ENCODE data around the gene SLC49A4.
"Not testable (repeated sequence)": the region's sequence is repeated elsewhere in the genome, so short reads cannot be mapped to it uniquely, and the experiment has no call there.

The SLC49A4 gene

GRCh38 chr3:122794779-122795673 is at the start of gene SLC49A4:
Gene SLC49A4 (plus strand): TSS chr3:122795069. CDS start chr3:122795193, 124 bp downstream.
- DNase-seq (ENCODE audit: low spot score) = peak; percentile 96
- no peak for TF ChIP-seq CTCF (IDR thresholded peaks at IDR 0.05; ENCODE audit: extremely low read depth, missing control alignments)

- no peak for TF ChIP-seq CTCF (IDR thresholded peaks at IDR 0.05; ENCODE audit: extremely low read depth, missing control alignments)
- no peak for DNase-seq (ENCODE audit: low spot score)
Observed at GRCh38 chr3:122745369-122746021, 49.4 kb upstream of the SLC49A4 start.

GRCh38 chr3:122747295-122747694 is 47.6 kb upstream of the SLC49A4 start:
- not testable (repeated sequence) for DNase-seq (ENCODE audit: low spot score)

- TF ChIP-seq CTCF (IDR thresholded peaks at IDR 0.05; ENCODE audit: extremely low read depth, missing control alignments) = no peak
- no peak for DNase-seq (ENCODE audit: low spot score)
Observed at GRCh38 chr3:122748347-122748746, 46.5 kb upstream of the SLC49A4 start.

- peak; percentile 64 for TF ChIP-seq CTCF (IDR thresholded peaks at IDR 0.05; ENCODE audit: extremely low read depth, missing control alignments)
- DNase-seq (ENCODE audit: low spot score) = peak; percentile 76
Observed at GRCh38 chr3:122754929-122755328, 39.9 kb upstream of the SLC49A4 start.

- no peak for DNase-seq (ENCODE audit: low spot score)
- no peak for TF ChIP-seq CTCF (IDR thresholded peaks at IDR 0.05; ENCODE audit: extremely low read depth, missing control alignments)
Observed at GRCh38 chr3:122755491-122755890, 39.4 kb upstream of the SLC49A4 start.

- no peak for DNase-seq (ENCODE audit: low spot score)
- TF ChIP-seq CTCF (IDR thresholded peaks at IDR 0.05; ENCODE audit: extremely low read depth, missing control alignments) = no peak
Observed at GRCh38 chr3:122758877-122759560, 35.9 kb upstream of the SLC49A4 start.

Data from GM20000 (cell line).